ENCODE measurements around the gene COX6B1.

COX6B1 gene

GRCh38 chr19:35655600-35655999, 7.5 kb downstream of the COX6B1 start:
- no peak overlapping the region for H3K4me3 ChIP-seq (ENCODE audit: low read depth, low read length)
- DNase-seq (ENCODE audit: low read depth) = no peak
- no peak for TF ChIP-seq CTCF (conservative IDR thresholded peaks at IDR 0.05; ENCODE audit: low read depth, low read length)

- no peak for DNase-seq (ENCODE audit: low read depth)
- H3K4me3 ChIP-seq (ENCODE audit: low read depth, low read length) = no peak overlapping the region
- no peak for TF ChIP-seq CTCF (conservative IDR thresholded peaks at IDR 0.05; ENCODE audit: low read depth, low read length)
Observed at GRCh38 chr19:35656700-35657099, 8.6 kb downstream of the COX6B1 start.

DNA sequence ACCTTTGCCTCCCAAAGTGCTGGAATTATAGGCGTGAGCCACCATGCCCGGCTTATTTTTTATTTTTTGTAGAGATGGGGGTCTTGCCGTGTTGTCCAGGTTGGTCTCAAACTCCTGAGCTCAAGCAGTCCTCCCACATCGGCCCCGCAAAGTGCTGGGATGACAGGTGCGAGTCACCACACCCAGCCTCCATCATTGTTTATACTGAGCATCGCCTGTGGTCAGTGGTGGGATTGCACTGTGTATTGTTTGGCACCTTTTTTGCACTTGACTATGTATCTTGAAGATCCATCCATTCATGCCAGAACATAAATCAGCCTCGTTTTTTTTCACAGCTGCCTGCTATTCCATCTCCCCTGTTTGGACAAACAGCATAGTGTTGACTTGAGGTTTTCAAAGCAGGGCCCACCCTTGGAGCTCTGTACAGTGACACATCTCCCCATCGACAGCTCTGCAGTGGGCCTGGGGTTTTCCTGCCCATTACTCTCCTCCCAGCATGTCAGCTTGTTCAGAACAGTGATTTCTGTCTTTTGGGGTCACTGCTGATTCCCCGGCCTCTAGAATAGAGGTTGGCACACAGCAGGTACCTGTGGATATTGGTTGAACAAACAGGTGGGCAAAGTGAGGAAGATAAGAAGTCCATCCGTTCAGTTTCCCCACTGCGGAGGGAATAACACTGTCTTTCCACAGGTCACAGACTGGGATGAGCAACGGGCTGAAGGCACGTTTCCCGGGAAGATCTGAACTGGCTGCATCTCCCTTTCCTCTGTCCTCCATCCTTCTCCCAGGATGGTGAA, 10.0 kb downstream of the COX6B1 start:
- H3K4me3 ChIP-seq (ENCODE audit: low read depth, low read length) = no peak overlapping the region
- DNase-seq (ENCODE audit: low read depth) = no peak
- TF ChIP-seq CTCF (conservative IDR thresholded peaks at IDR 0.05; ENCODE audit: low read depth, low read length) = peak; percentile 23

DNA sequence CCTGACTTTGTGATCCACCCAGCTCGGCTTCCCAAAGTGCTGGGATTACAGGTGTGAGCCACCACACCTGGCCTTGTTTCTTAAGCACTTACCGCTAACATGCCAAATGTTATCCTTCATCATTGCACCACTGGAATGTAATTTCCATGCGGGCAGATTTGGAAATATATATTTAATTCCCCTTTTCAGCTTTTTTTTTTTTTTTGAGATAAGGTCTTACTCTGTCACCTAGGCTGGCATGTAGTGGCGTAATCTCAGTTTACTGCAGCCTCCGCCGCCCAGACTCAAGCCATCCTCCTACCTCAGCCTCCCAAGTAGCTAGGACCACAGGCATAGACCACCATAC, 13.8 kb downstream of the COX6B1 start:
- no peak overlapping the region for H3K4me3 ChIP-seq (ENCODE audit: low read depth, low read length)
- DNase-seq (ENCODE audit: low read depth) = no peak
- TF ChIP-seq CTCF (conservative IDR thresholded peaks at IDR 0.05; ENCODE audit: low read depth, low read length) = no peak

DNA sequence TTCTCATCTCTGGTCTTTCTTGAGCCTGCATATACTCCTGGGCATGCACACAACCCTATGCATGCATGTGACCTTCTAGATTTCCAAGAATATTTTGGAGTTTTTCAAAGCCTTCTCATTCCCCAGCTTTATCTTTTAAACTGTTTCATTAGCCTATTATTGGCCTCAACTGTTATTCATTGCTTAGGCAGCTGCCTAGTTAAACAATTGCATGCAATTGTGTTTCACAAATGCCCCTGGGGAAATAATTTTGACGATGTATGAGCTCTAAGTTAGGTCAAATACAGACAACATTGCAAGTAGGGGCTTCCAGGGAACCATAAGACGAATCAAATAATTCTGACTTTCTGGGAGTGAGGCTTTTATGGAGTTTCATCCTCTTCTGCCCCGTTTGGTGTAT, 15.9 kb downstream of the COX6B1 start:
- H3K4me3 ChIP-seq (ENCODE audit: low read depth, low read length) = no peak overlapping the region
- TF ChIP-seq CTCF (conservative IDR thresholded peaks at IDR 0.05; ENCODE audit: low read depth, low read length) = no peak
- DNase-seq (ENCODE audit: low read depth) = no peak

DNA sequence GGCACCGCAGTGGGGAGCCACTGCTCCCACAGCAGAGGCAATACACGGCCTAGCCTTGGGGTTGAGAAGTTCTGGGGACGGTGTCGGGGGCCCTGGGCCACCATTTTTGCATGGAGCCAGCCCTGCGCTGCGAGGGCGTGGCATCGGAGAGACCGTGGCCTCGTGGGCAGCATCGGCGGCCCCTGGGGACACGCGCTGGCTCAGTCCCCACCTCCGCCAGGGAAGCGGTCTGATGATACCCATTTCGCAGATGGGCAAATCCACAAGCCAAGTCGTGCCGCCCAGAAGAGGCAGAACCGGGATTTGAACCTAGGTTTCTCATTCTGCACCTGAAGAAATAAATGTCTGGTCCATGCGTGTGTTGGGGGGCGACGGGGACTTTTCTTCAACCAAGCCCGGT, 17.0 kb downstream of the COX6B1 start:
- no peak for TF ChIP-seq CTCF (conservative IDR thresholded peaks at IDR 0.05; ENCODE audit: low read depth, low read length)
- H3K4me3 ChIP-seq (ENCODE audit: low read depth, low read length) = no peak overlapping the region
- DNase-seq (ENCODE audit: low read depth) = no peak

- no peak for TF ChIP-seq CTCF (conservative IDR thresholded peaks at IDR 0.05; ENCODE audit: low read depth, low read length)
- H3K4me3 ChIP-seq (ENCODE audit: low read depth, low read length) = no peak overlapping the region
- DNase-seq (ENCODE audit: low read depth) = no peak
Observed at GRCh38 chr19:35665604-35666003, 17.5 kb downstream of the COX6B1 start.

Data from choroid plexus epithelial cell (primary cell).